Measurements from ENCODE around the gene IDI2.

The IDI2 gene

GRCh38 chr10:980468-981093, 45.1 kb downstream of the IDI2 start:
- DNase-seq (ENCODE audit: low read depth in 2 of 2): no peak

DNA sequence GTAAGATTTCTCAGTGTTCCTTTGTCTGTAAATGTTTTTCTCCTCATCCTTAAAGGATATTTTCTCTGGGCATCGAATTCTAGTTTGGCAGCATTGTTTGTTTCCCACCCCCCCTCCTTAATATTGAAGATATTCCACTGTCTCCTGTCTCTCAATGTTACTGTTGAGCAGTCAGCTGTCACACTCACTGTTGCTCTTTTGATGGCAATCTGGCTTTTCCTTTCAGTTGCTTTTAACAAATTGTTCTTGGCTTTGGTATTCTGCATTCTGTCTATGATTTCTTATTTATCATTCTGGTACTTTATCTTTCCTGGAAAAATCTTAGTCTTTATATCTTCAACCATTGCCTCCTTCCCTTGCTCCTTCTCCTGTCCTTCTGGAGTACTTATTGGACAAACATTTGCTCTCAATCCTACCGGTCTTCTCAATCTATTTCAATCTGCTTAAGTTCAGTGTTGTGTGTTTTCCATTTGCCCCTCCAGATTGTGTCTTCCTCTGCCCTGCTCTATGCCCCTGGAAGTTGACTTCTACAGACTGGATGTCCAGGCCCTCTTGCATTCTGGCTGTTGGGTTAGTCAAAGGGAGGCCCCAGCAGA, 46.7 kb downstream of the IDI2 start:
- no peak for DNase-seq (ENCODE audit: low read depth in 2 of 2)

DNA sequence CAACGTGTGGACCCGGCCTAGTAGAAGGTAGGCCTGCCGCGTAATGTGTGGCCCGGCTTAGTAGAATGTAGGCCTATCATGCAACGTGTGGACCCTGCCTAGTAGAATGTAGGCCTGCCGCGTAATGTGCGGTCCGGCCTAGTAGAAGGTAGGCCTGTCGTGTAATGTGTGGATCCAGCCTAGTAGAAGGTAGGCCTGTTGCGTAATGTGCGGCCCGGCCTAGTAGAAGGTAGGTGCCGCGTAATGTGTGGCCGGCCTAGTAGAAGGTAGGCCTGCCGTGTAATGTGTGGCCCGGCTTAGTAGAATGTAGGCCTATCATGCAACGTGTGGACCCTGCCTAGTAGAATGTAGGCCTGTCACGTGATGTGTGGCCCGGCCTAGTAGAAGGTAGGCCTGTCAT, 49.3 kb downstream of the IDI2 start:
- no peak for DNase-seq (ENCODE audit: low read depth in 2 of 2)

- no peak for DNase-seq (ENCODE audit: low read depth in 2 of 2)
Measured at GRCh38 chr10:974785-975074, 50.9 kb downstream of the IDI2 start.

- DNase-seq (ENCODE audit: low read depth in 2 of 2): no peak
Measured at GRCh38 chr10:974038-974784, 51.4 kb downstream of the IDI2 start.

GRCh38 chr10:972763-973162, 52.9 kb downstream of the IDI2 start:
- no peak for DNase-seq (ENCODE audit: low read depth in 2 of 2)

GRCh38 chr10:971613-972012, 54.0 kb downstream of the IDI2 start:
- DNase-seq (ENCODE audit: low read depth in 2 of 2): no peak

DNA sequence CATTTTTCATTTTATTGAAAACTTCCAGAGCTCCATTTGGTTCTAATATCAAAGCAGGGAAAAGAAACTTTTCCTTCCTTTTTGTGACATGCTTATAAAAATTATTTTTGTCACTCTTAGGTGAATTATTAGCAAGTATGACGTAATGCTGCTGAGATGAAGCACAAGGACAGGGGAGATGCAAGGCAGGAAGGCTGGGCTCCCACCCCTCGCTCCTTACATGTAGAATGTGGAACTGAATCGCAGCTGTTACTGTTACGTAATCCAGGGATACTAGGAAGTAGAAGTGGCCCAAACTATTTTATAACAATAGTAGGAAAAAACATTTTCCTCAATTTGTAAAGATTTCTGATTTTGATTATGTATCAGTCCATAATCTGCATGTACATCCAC, 54.5 kb downstream of the IDI2 start:
- DNase-seq (ENCODE audit: low read depth in 2 of 2): no peak

DNA sequence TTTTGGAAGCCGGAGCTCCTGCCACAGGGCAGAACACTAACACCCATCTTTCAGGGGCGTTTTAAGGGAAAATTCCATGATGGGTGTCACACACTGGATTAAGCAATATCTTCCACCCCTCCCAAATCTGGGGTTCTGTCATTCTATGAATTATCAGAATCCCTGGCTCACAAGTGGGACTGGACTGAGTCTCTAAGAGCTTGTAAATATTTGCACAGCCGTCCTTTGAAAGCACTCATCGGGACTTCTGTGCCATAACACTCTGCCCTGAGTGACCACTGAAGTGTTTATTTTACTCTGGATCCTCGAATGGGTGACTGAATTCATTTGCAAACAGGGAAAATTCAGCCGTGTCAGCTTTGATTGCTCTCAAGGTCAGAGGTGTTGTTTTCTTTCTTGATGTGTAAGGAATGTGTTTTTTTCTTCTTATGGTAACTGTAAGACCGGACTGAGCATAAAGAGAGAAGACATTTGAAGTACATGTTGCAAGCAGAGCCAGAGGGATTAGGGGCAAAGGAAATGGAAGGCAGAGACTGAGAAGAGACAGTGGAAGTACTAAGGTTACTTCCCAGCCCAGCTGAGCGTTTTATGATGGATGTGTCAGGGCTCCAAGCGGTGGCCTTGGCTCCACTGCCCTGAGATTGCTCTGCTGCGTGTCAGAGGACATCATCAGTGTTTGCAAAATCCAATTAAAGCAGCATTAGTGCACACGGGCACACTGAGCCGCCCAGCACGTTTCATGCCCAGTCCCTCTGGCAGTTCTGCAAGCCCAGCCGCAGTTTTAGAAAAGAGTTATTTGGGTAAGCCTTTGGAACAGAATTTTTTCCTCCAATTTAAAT, 55.1 kb downstream of the IDI2 start:
- no peak for DNase-seq (ENCODE audit: low read depth in 2 of 2)

GRCh38 chr10:969473-970150, 56.0 kb downstream of the IDI2 start:
- no peak for DNase-seq (ENCODE audit: low read depth in 2 of 2)

All from stimulated activated CD4-positive, alpha-beta T cell treated with anti-CD3 and anti-CD28 coated beads, Interleukin-1b, Interleukin-23, amount 100 ng/mL, for 1 hour (primary cell).